Motor neuron (in vitro differentiated cells): ENCODE measurements around the gene SLC40A1. TPM values are rescaled to one million over a fixed set of nuclear protein-coding genes. Genes with fewer than 3 reads are reported as not detected.

Experiments
- total RNA-seq, 8 experiments: library from RNA; unstranded; fragments of 300-600 nt; gene quantifications; 2 replicates each; pipeline versions ENCODE4 v1.2.3 to v1.2.4, GENCODE V29; 2022

SLC40A1 gene
- total RNA-seq, 8 experiments from 2014 or later = 3.1 to 27.6 (median 4.1) TPM

Other genes with a start within 250 kb of the SLC40A1 start
- 10 to 100 TPM; 45.1 to 73.9 (median 55.4) TPM for gene WDR75, start 139.3 kb downstream of the SLC40A1 start, total RNA-seq
- gene ASNSD1, start 80.7 kb upstream of the SLC40A1 start, total RNA-seq = 10 to 100 TPM; 36.5 to 63.7 (median 50.0) TPM
- gene ANKAR, start 93.9 kb upstream of the SLC40A1 start, total RNA-seq = 1 to 10 TPM; 2.0 to 7.5 (median 3.7) TPM
- 10 to 100 TPM in 7 of 8 experiments, 1 to 10 TPM in 1; 9.1 to 20.7 (median 17.8) TPM for gene OSGEPL1, start 182.0 kb upstream of the SLC40A1 start, total RNA-seq
- gene ORMDL1, start 203.6 kb upstream of the SLC40A1 start, total RNA-seq = 100 to 1,000 TPM in 1 of 8 experiments, 10 to 100 TPM in 7; 44.2 to 115 (median 72.9) TPM
- 10 to 100 TPM; 22.6 to 37.4 (median 25.9) TPM for gene PMS1, start 203.7 kb upstream of the SLC40A1 start, total RNA-seq